ENCODE measurements around the gene MAPT. TPM values are rescaled to one million over a fixed set of nuclear protein-coding genes. Genes with fewer than 3 reads are reported as not detected.
"Not testable (repeated sequence)": the region's sequence is repeated elsewhere in the genome, so short reads cannot be mapped to it uniquely, and the experiment has no call there.

MAPT gene
- total RNA-seq, 1 donor from 2014 or later, result 0.88 TPM

GRCh38 chr17:45955326-45955725, 61.0 kb downstream of the MAPT start:
- ATAC-seq, result peak; percentile 32

GRCh38 chr17:45956090-45956489, 61.7 kb downstream of the MAPT start:
- ATAC-seq, result no peak

GRCh38 chr17:45956746-45957145, 62.4 kb downstream of the MAPT start:
- ATAC-seq, result not testable (repeated sequence)

GRCh38 chr17:45958307-45958706, 64.0 kb downstream of the MAPT start:
- no peak for ATAC-seq

GRCh38 chr17:45958994-45959665, 64.8 kb downstream of the MAPT start:
- ATAC-seq, result peak; percentile 57

- no peak for ATAC-seq
Measured at GRCh38 chr17:45960311-45960710, 66.0 kb downstream of the MAPT start.

- ATAC-seq, result peak; percentile 23
Measured at GRCh38 chr17:45961206-45961605, 66.9 kb downstream of the MAPT start.

GRCh38 chr17:45962221-45962972, 68.0 kb downstream of the MAPT start:
- ATAC-seq, result no peak

- no peak for ATAC-seq
Measured at GRCh38 chr17:45963283-45963682, 68.9 kb downstream of the MAPT start.

GRCh38 chr17:45963889-45964288, 69.5 kb downstream of the MAPT start:
- ATAC-seq, result no peak

GRCh38 chr17:45964634-45965033, 70.3 kb downstream of the MAPT start:
- no peak for ATAC-seq

- peak; percentile 12 for ATAC-seq
Measured at GRCh38 chr17:45965812-45966211, 71.5 kb downstream of the MAPT start.

- peak; percentile 44 for ATAC-seq
Measured at GRCh38 chr17:45966606-45967280, 72.4 kb downstream of the MAPT start.

- peak; percentile 54 for ATAC-seq
Measured at GRCh38 chr17:45967378-45967777, 73.0 kb downstream of the MAPT start.

- no peak for ATAC-seq
Measured at GRCh38 chr17:45968732-45969131, 74.4 kb downstream of the MAPT start.

GRCh38 chr17:45969726-45970125, 75.4 kb downstream of the MAPT start:
- ATAC-seq, result no peak

- ATAC-seq, result no peak
Measured at GRCh38 chr17:45970659-45971058, 76.3 kb downstream of the MAPT start.

- ATAC-seq, result no peak
Measured at GRCh38 chr17:45971698-45972141, 77.4 kb downstream of the MAPT start.

GRCh38 chr17:45972531-45972930, 78.2 kb downstream of the MAPT start:
- ATAC-seq, result no peak

- peak; percentile 77 for ATAC-seq
Measured at GRCh38 chr17:45973099-45973780, 78.9 kb downstream of the MAPT start.

- peak; percentile 30 for ATAC-seq
Measured at GRCh38 chr17:45973946-45974859, 79.8 kb downstream of the MAPT start.
